Osteocyte (in vitro differentiated cells): ENCODE data around the gene PAX8. TPM values are rescaled to one million over a fixed set of nuclear protein-coding genes. Genes with fewer than 3 reads are reported as not detected.

Source experiments
- DNase-seq: peaks from one replicate; pipeline ENCODE4 v3.0.0; 2021; ENCODE audit warnings: mixed read lengths; ENCODE audit not compliant: unreplicated experiment; ENCODE audit errors: extremely low spot score
- H3K27ac Mint-ChIP-seq: one replicate; pipeline ENCODE4 v1.8.0; 2021; ENCODE audit warnings: mild to moderate bottlenecking, mixed read lengths; ENCODE audit not compliant: unreplicated experiment
- H3K27me3 Mint-ChIP-seq: one replicate; pipeline ENCODE4 v1.8.0; 2021; ENCODE audit warnings: mixed read lengths; ENCODE audit not compliant: unreplicated experiment
- H3K36me3 Mint-ChIP-seq: one replicate; pipeline ENCODE4 v1.8.0; 2021; ENCODE audit warnings: mixed read lengths; ENCODE audit not compliant: unreplicated experiment
- H3K4me1 Mint-ChIP-seq: one replicate; pipeline ENCODE4 v1.8.0; 2021; ENCODE audit warnings: mixed read lengths; ENCODE audit not compliant: unreplicated experiment
- H3K4me3 Mint-ChIP-seq: one replicate; pipeline ENCODE4 v1.8.0; 2021; ENCODE audit warnings: mild to moderate bottlenecking, moderate library complexity, mixed read lengths; ENCODE audit not compliant: unreplicated experiment
- H3K9me3 Mint-ChIP-seq: one replicate; pipeline ENCODE4 v1.8.0; 2021; ENCODE audit warnings: mixed read lengths; ENCODE audit not compliant: unreplicated experiment
- total RNA-seq: library from RNA; stranded (reverse); gene quantifications from 2 replicates; pipeline ENCODE4 v1.2.1, GENCODE V29; 2021
- TF ChIP-seq, protein P1 (sequence below): fragments of 200-600 bp; sonication (generic); IDR thresholded peaks from 2 replicates; pipeline ENCODE4 v1.5.0; 2021; ENCODE audit warnings: antibody characterized with exemption, mild to moderate bottlenecking, moderate library complexity

Gene PAX8
- total RNA-seq, 1 donor from 2014 or later = not detected

DNA sequence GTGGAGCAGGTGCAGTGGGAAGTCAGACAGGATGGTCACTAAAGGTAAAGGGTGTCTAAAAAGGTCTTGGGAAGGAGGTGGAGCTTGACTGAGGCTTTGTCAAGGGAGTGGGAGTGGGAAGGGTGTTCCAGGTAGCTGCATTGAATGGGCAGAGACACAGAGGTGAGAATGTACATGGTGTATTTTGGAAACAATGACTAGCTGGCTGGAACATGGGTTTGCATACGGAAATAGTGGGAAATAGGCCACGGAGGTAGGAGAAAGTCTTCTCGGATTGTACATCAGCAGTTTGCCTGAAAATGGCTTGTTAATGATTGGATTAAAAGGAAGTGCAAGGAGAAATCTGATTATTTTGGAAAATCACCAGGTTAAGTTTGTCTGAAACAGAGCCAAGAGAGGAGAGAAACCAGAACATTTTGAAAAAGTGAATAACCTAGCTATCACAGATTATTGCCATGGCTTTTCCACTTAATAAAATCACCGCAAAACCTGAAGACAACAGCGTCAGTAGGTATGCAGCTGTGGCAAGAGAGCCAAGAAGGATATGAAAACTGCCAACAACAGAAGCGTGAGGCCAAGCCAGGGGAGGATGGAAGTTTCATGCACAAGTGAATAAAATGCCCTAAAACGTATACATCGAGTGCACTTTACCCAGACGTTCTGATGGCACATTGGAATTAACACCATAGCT is 13.9 kb downstream of the PAX8 start:
- TF ChIP-seq, protein P1, sequence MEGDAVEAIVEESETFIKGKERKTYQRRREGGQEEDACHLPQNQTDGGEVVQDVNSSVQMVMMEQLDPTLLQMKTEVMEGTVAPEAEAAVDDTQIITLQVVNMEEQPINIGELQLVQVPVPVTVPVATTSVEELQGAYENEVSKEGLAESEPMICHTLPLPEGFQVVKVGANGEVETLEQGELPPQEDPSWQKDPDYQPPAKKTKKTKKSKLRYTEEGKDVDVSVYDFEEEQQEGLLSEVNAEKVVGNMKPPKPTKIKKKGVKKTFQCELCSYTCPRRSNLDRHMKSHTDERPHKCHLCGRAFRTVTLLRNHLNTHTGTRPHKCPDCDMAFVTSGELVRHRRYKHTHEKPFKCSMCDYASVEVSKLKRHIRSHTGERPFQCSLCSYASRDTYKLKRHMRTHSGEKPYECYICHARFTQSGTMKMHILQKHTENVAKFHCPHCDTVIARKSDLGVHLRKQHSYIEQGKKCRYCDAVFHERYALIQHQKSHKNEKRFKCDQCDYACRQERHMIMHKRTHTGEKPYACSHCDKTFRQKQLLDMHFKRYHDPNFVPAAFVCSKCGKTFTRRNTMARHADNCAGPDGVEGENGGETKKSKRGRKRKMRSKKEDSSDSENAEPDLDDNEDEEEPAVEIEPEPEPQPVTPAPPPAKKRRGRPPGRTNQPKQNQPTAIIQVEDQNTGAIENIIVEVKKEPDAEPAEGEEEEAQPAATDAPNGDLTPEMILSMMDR = no peak

DNA sequence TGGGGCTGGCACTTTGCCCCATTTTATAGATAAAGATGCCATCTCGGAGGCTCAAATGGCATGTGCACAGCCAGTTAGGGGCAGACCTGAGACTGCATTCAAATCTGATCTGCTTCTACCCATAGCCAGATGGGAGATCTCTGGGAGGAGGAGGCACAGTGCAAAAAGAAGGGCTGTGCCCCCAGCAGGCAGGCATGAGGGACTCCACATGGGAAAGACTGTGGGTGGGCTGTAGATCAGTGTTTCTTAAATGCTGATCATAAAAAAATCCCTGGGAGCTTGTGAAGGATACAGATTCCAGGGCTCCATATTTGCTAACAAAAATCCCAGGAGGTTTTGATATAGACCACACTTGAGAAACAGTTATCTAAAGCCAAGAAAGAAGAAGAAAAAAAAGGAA is 15.2 kb downstream of the PAX8 start:
- H3K4me1 Mint-ChIP-seq = no peaks in the 10 kb centered on the region
- H3K27me3 Mint-ChIP-seq = peaks cover 36% of the 10 kb centered on the region
- no peak for DNase-seq
- no peaks in the 10 kb centered on the region for H3K9me3 Mint-ChIP-seq
- TF ChIP-seq, protein P1 = no peak
- no peak overlapping the region for H3K27ac Mint-ChIP-seq
- H3K4me3 Mint-ChIP-seq = no peak overlapping the region
- peaks cover 2% of the 10 kb centered on the region for H3K36me3 Mint-ChIP-seq

More for the DNA sequence above, 13.9 kb downstream of the PAX8 start:
- DNase-seq = no peak
- Mint-ChIP-seq H3K36me3 (peaks cover 2% of the 10 kb centered on the region), H3K4me3 (no peak overlapping the region), H3K9me3 (no peaks in the 10 kb centered on the region), H3K27ac (no peak overlapping the region), H3K27me3 (peaks cover 39% of the 10 kb centered on the region), H3K4me1 (no peaks in the 10 kb centered on the region)

DNA sequence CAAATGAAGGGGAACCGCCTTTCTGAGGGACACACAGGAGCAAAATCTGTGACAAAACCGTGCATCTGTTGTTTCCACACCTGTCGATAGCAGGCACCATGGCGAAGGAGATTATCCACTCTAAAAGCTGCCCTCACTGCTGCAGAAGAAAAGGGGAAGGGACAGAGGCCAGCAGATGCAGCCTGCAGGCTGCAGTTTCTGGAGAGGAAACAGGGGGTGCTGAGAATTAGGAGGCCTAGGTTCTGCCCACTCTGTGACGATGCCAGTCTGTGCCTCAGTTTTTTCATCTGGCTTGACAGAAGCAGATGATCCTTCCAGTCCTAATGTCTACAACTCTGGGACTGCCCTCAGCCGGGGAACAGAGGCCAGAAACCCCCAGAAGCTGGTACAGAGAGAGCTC is 17.7 kb downstream of the PAX8 start:
- Mint-ChIP-seq H3K9me3 (no peaks in the 10 kb centered on the region), H3K27me3 (peaks cover 26% of the 10 kb centered on the region), H3K27ac (no peak overlapping the region), H3K4me1 (peaks cover 6% of the 10 kb centered on the region), H3K36me3 (peaks cover 2% of the 10 kb centered on the region), H3K4me3 (no peak overlapping the region)
- TF ChIP-seq, protein P1 = no peak
- DNase-seq = no peak

DNA sequence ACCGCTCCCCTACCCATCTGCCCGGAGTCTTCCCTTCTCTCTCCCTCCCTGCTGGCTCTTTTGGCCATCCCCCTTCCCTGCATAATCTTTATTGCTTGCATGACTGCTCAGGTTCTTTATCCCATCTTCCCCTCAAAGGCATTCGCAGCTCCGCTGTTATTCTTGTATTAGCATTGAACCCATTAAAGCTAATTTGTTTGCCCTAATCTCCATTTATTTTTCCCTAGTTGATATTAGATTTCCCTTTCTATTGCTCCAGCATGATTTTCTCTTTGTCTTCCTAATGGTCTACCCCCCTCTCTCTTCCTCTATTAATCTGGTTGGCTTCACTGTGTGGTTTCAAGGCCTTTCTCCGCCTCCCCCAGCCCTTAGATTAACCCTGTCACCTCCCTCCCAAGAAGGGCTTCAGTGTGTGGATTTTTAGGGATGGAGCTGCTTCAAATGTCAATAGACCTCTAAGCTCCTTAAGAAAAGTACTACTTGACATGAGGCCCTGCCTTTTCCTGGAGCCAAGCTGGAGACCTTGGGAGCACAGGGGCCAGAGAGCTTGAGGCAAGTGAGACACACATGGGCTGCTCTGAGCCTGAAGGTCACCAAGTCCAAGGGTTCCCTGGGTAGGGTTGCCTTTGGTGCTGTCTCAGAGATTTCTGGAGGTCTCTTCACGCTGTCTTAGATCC is 20.1 kb downstream of the PAX8 start:
- TF ChIP-seq, protein P1 = no peak
- H3K27me3 Mint-ChIP-seq = peaks cover 6% of the 10 kb centered on the region
- no peak overlapping the region for H3K27ac Mint-ChIP-seq
- DNase-seq = no peak
- H3K4me3 Mint-ChIP-seq = no peak overlapping the region
- peaks cover 17% of the 10 kb centered on the region for H3K4me1 Mint-ChIP-seq
- no peaks in the 10 kb centered on the region for H3K9me3 Mint-ChIP-seq
- no peaks in the 10 kb centered on the region for H3K36me3 Mint-ChIP-seq

DNA sequence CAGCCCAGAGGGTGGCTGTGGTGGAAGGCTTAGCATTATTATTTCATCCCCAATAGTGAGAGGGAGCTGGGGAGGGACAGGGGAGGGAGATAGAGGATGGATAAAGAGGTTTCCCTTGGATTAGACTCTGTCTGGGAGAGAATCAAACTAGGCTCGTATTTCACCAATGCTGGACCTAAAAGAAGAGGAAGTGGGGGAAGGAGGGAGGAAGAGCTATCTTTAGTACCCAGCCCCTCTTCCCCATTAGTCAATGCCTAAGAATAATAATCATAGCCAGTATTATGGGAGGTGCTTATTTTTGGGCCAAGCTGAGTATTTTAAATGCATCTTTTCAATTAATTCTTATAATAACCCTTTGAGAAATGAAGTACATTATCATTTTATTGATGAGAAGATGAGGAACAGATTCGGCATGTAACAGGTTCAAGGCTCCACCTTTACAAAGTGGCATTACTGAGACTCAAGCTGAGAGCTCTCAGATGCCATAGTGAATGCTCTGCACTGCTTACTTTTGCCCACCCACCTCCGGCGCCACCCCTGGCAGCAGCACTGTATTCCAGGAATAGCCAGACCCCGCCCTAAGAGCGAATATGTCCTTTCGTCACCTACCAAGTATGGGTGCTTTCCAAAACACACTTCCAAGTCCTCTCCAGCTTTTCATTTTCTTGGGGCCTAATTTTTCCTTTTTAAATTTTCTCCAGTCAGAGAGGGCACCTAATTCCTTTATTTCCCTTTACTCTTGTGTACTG is 21.0 kb downstream of the PAX8 start:
- Mint-ChIP-seq H3K27me3 (no peaks in the 10 kb centered on the region), H3K36me3 (no peaks in the 10 kb centered on the region), H3K4me1 (peaks cover 17% of the 10 kb centered on the region), H3K4me3 (no peak overlapping the region), H3K27ac (no peak overlapping the region), H3K9me3 (no peaks in the 10 kb centered on the region)
- DNase-seq = no peak
- TF ChIP-seq, protein P1 = no peak
